NCI-H2227 (cell line): ENCODE measurements around the gene GRIK4.
"Not testable (repeated sequence)": the region's sequence is repeated elsewhere in the genome, so short reads cannot be mapped to it uniquely, and the experiment has no call there.

Source experiments
- DNase-seq: peaks from one replicate; lab custom pipeline; 2025; ENCODE audit not compliant: unreplicated experiment; lab: John Stamatoyannopoulos, UW

GRIK4 gene

GRCh38 chr11:120971825-120972224 lies 460.3 kb downstream of the GRIK4 start:
- no peak for DNase-seq

DNA sequence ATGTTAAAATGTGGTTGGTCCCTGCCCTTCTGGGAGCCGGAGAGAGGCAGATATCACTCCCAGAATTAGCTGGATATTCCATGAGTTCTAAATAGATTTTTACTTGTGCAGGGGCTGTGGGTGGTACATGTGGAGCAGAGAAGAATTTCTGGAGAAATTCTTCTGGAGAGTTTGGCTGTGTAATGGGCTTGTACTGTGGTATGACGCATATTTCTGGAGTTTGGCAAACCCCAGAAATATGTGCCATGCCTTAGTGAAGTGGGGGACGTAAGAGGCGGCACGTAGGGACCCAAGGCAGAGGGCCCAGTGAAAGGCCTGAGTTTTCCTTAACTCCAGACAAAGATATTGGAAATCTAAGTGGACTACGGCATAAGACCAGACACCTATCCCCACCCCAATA lies 461.1 kb downstream of the GRIK4 start:
- DNase-seq = no peak

- no peak for DNase-seq
These were observed 462.0 kb downstream of the GRIK4 start for GRCh38 chr11:120973501-120973900.

- no peak for DNase-seq
These were observed 462.9 kb downstream of the GRIK4 start for GRCh38 chr11:120974466-120974865.

DNA sequence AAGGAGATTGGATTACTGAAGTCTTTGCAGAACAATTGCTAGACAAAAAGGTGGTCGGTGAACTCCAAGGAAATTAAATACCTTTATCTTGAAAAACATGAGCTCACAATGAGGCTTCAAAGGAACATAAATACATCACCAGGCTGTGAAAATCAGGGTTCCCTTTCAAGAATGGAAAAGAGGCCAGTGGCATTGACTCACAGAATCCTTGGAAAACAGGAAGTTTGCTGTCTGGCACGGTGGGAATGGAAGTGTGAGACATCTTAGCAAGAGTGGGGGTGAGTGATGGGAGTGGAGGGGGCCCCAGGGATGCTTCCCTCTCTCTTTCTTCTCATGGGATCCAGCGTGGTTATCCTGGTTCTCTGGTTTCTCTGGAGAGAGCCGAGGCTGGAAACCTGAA lies 463.4 kb downstream of the GRIK4 start:
- DNase-seq = no peak

DNA sequence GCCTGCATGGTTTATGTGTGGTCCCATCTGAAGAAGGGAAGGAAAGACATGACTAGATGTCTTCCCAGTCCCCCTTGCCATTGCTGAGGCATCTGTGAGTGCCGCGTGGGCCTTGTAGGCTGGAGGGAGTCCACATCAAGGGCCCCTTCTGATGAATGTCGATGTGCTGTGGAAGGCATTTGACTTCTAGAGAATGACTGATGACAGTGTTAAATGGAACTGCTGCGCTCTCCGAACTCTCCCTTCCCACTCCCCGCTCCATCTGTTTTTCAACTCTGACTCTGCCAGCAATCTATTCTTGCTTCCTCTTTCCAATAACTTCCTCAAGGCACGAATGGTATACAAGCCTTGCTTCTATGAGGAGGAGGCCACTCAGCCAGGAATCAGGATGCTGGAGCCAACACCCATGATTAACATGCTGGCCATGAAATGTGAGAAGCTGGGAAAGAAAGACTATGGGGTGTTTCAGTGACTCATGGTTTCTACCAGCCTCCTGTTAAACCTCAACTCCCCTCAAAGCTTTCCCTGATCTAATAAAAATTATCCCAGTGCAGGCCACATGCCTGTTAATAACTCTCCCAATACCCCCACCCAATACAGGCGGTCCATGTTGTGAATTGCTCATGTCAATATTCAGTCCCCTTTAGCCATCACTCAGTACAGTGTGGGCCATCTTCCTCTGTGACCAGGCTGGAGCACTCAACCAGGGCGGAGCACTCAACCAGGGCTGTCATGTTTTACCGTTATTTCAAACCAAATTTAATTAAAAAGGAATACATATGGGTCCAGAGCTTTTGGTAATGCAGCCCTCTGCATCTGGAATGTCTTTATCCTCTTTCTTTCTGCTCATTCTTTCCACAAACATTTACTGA lies 466.0 kb downstream of the GRIK4 start:
- DNase-seq = no peak

DNA sequence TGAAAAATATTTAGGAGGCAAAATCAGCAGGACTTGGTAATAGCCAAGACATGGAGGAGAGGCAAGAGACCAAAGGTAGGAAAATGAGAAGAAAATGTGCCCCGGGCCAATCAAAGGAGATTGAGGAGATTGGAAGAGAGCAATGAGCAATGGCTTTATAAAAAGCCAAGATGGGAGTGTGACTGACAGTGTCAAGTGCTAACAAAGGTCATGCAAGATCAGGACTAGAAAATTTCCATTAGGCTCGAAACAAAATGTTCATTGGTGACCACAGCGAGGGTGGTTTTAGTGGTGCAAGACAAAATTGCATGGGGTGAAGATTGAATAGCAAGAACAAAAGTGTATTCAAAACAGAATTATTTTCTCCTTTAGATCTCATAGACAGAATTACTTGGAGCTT lies 467.2 kb downstream of the GRIK4 start:
- DNase-seq = no peak

DNA sequence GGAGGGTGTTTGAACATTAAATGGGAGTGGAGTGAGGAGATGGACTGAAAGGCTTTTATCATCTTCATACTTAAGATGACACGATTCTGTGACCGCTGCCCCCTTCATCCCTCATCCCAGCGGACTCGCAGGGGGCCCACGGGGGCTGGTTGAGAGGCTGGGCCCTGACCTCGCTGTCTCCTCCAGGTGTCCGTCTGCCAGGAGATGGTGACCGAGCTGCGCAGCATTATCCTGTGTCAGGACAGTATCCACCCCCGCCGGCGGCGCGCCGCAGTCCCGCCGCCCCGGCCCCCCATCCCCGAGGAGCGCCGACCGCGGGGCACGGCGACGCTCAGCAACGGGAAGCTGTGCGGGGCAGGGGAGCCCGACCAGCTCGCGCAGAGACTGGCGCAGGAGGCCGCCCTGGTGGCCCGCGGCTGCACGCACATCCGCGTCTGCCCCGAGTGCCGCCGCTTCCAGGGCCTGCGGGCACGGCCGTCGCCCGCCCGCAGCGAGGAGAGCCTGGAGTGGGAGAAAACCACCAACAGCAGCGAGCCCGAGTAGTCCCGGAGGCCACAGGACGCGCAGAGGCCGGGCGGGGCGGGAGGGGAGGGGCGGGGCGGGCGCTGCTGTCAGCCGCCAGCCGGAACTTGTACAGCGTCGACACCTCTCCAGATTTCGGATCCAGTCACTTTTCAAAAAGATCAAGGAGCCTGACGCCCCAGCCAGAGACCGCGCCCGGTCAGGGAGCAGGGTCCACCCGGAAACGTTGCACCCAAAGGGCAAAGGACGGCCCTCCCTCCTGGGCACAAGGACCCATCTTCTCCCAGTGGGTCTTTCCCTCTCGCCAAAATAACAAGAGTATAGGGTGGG lies 474.4 kb downstream of the GRIK4 start:
- peak; percentile 69 for DNase-seq

- no peak for DNase-seq
These were observed 477.1 kb downstream of the GRIK4 start for GRCh38 chr11:120988603-120989002.

GRCh38 chr11:120991830-120992686 lies 480.5 kb downstream of the GRIK4 start:
- DNase-seq = no peak

GRCh38 chr11:120994091-120994859 lies 482.7 kb downstream of the GRIK4 start:
- DNase-seq = no peak

DNA sequence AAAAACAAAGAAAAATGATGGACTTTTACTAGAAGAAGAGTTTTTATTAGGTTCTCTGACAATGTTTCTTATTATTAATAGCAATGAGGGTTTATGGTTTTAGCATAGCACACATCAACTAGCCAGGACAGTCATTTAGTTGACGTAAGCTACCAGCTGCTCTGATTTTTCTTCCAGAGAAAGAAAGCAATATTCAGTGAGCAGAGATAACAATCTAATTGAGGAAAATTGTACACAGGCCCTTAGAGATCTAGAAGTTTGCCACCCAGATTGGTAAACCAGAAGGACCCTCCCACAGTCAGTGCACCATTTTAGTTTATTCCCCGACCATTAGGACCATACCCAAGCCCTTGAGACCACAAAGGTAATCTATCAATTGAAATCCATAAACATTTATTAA lies 483.6 kb downstream of the GRIK4 start:
- DNase-seq = no peak

- DNase-seq = no peak
These were observed 485.4 kb downstream of the GRIK4 start for GRCh38 chr11:120996973-120997372.

GRCh38 chr11:120998581-120998980 lies 487.0 kb downstream of the GRIK4 start:
- no peak for DNase-seq

- DNase-seq = no peak
These were observed 492.8 kb downstream of the GRIK4 start for GRCh38 chr11:121004206-121004840.

GRCh38 chr11:121006922-121007321 lies 495.4 kb downstream of the GRIK4 start:
- DNase-seq = no peak

- DNase-seq = no peak
These were observed 497.0 kb downstream of the GRIK4 start for GRCh38 chr11:121008551-121008950.

DNA sequence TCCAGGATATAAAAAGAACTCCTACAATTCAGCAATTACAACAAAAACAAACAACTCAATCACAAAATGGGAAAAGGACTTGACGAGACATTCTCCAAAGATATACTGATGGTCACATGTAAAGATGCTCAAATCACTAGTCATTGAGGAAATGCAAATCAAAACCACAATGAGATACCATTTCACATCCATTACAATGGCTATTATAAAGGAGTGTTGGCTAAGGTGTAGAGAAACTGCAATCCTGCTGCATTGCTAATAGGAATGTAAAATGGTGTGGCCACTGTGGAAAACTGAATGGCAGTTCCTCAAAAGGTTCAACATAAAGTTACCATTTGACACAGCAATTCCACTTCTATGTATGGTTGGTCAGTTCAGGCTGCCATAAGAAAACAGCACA lies 500.5 kb downstream of the GRIK4 start:
- no peak for DNase-seq

GRCh38 chr11:121018746-121019145 lies 507.2 kb downstream of the GRIK4 start:
- peak; percentile 72 for DNase-seq

DNA sequence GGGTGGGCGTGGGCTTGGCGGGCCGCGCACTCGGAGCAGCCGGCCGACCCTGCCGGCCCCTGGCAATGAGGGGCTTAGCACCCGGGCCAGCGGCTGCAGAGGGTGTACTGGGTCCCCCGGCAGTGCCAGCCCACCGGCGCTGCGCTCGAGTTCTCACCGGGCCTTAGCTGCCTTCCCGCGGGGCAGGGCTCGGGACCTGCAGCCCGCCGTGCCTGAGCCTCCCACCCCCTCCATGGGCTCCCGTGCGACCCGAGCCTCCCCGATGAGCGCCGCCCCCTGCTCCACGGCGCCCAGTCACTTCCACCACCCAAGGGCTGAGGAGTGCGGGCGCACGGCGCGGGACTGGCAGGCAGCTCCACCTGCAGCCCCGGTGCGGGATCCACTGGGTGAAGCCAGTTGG lies 510.2 kb downstream of the GRIK4 start:
- not testable (repeated sequence) for DNase-seq
